Measurements from ENCODE around the gene MRPL24. TPM values are rescaled to one million over a fixed set of nuclear protein-coding genes. Genes with fewer than 3 reads are reported as not detected.
A peak's percentile ranks its signal among the peaks of the same experiment; 100 is the strongest.

Gene MRPL24
- total RNA-seq, 1 donor from 2014 or later = 25.1 TPM

DNA sequence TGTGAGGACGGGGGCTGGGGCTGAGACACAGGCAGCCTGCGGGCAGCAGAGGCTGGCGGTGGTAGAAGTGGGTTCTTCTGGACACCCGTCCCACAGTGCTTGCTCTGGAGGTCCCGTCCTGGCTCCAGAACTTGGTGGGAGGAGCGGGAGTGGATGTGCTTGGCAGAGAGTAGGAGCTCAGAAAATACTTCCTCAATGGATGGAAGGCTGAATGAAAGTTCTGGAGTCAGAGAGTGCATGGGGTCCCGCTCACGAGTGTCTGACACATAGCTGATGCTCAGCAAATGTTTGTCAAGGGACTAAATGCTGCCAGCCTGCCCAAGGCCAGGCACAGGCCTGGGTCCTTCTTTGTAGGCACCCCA, 50.2 kb downstream of the MRPL24 start:
- Mint-ChIP-seq H3K9me3 (ENCODE audit: unreplicated experiment) (peaks cover 5% of the 10 kb centered on the region), H3K4me3 (ENCODE audit: unreplicated experiment) (no peak overlapping the region), H3K27ac (ENCODE audit: unreplicated experiment) (no peak overlapping the region), H3K4me1 (ENCODE audit: low read depth, unreplicated experiment) (peaks cover 15% of the 10 kb centered on the region), H3K27me3 (ENCODE audit: unreplicated experiment) (peaks cover 32% of the 10 kb centered on the region), H3K36me3 (ENCODE audit: unreplicated experiment) (no peaks in the 10 kb centered on the region)
- TF ChIP-seq, protein P1, sequence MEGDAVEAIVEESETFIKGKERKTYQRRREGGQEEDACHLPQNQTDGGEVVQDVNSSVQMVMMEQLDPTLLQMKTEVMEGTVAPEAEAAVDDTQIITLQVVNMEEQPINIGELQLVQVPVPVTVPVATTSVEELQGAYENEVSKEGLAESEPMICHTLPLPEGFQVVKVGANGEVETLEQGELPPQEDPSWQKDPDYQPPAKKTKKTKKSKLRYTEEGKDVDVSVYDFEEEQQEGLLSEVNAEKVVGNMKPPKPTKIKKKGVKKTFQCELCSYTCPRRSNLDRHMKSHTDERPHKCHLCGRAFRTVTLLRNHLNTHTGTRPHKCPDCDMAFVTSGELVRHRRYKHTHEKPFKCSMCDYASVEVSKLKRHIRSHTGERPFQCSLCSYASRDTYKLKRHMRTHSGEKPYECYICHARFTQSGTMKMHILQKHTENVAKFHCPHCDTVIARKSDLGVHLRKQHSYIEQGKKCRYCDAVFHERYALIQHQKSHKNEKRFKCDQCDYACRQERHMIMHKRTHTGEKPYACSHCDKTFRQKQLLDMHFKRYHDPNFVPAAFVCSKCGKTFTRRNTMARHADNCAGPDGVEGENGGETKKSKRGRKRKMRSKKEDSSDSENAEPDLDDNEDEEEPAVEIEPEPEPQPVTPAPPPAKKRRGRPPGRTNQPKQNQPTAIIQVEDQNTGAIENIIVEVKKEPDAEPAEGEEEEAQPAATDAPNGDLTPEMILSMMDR (IDR thresholded peaks at IDR 0.05; ENCODE audit: partially characterized antibody, unreplicated experiment) = no peak
- DNase-seq = no peak

DNA sequence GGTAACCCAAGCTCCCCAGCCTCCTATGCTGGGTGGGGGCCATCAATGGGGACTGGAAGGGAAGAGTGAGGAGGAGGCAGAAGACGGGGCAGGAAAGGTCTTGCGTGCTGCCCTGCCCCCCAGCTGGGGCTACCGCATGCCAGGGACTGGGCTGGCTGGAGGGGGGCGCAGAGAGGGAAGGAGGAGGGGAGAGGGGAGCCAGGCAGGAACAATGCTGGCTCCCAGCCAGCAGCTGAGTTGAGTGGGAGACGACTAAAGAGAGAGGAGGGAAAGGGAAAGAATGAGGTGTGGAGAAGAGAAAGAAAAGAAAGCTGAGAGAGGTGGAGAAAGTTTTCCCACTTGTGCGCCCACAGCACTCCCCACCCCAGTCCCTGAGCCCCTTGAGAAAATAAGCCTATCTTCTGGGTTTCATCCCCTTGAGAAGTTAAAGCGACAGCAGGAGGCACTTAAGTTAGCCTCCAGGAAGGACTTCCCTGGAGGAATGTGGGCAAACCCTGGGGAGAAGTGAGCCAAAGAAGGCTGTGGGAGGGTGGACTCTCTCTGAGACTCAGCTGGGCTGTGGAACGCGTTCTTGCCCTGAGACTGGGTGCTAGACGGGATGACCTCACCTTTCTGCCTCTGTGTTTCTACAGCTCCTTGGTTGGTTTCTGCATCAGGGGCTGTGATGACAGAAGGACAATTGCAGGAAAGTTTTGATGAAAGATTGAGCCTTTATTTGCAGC, 50.8 kb downstream of the MRPL24 start:
- DNase-seq = no peak
- TF ChIP-seq, protein P1 (IDR thresholded peaks at IDR 0.05; ENCODE audit: partially characterized antibody, unreplicated experiment) = no peak
- Mint-ChIP-seq H3K4me3 (ENCODE audit: unreplicated experiment) (peak overlapping the region; percentile 68), H3K27me3 (ENCODE audit: unreplicated experiment) (peaks cover 32% of the 10 kb centered on the region), H3K27ac (ENCODE audit: unreplicated experiment) (peak overlapping the region; percentile 10), H3K9me3 (ENCODE audit: unreplicated experiment) (peaks cover 5% of the 10 kb centered on the region), H3K4me1 (ENCODE audit: low read depth, unreplicated experiment) (peaks cover 15% of the 10 kb centered on the region), H3K36me3 (ENCODE audit: unreplicated experiment) (no peaks in the 10 kb centered on the region)

DNA sequence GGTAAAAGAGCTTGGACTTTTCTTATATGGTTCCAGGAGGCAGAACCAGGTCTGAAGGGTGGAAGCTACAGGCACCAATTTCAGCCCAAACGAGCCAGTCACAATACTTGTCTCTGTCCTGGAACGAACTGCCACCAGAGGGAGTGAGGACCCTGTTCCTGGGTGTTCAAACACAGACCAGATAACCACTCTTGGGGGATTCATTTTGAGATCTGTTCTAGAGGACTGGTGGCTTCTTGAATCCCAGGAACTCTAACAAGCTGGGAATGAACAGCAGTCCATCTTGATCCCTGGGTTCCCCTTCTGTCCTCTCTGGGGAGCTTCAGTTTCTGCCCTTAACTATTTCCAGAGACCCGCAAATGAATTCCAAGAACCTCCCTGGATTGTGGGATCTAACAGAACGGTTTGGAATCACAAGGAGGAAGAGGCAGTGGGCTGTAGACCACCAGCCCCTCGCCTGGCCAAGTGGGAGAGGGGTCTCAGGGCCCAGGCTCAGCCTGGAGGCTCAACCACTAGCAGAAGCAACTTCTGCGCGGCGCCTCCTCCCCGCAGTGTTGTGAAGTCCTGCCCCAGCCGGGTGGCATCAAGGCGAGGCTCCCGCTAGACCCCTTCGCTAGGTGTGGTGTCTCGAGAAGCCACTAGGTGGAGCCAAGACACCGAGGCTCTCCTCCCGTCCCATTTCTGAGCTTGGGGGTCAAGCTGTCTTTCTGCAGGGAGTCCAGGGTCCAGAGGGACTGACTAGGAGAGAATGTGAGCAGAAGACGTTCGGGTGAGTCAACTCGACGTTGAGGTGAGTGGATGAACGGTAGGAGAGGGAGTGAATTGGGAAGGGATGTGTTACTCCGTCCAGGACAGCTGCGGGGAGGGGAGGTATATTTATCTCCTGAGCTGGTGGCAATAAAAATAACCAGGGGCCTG, 51.6 kb downstream of the MRPL24 start:
- Mint-ChIP-seq H3K27ac (ENCODE audit: unreplicated experiment) (peak overlapping the region; percentile 10), H3K36me3 (ENCODE audit: unreplicated experiment) (no peaks in the 10 kb centered on the region), H3K4me3 (ENCODE audit: unreplicated experiment) (peak overlapping the region; percentile 68), H3K27me3 (ENCODE audit: unreplicated experiment) (peaks cover 29% of the 10 kb centered on the region), H3K9me3 (ENCODE audit: unreplicated experiment) (peaks cover 5% of the 10 kb centered on the region), H3K4me1 (ENCODE audit: low read depth, unreplicated experiment) (peaks cover 15% of the 10 kb centered on the region)
- TF ChIP-seq, protein P1 (IDR thresholded peaks at IDR 0.05; ENCODE audit: partially characterized antibody, unreplicated experiment) = peak; percentile 90
- peak; percentile 86 for DNase-seq

Other genes with a start within 250 kb of the MRPL24 start
- gene MEF2D, start 240.3 kb downstream of the MRPL24 start, total RNA-seq (ENCODE audit: unreplicated experiment) = 50.0 TPM
- 6.1 TPM for gene IQGAP3, start 168.5 kb downstream of the MRPL24 start, total RNA-seq (ENCODE audit: unreplicated experiment)
- not detected for gene TTC24, start 161.4 kb downstream of the MRPL24 start, total RNA-seq (ENCODE audit: unreplicated experiment)
- gene NAXE, start 149.3 kb downstream of the MRPL24 start, total RNA-seq (ENCODE audit: unreplicated experiment) = 44.5 TPM
- 13.2 TPM for gene GPATCH4, start 139.6 kb downstream of the MRPL24 start, total RNA-seq (ENCODE audit: unreplicated experiment)
- 0.71 TPM for gene HAPLN2, start 121.7 kb downstream of the MRPL24 start, total RNA-seq (ENCODE audit: unreplicated experiment)
- gene BCAN, start 99.0 kb downstream of the MRPL24 start, total RNA-seq (ENCODE audit: unreplicated experiment) = 10.3 TPM
- gene NES, start 63.7 kb downstream of the MRPL24 start, total RNA-seq (ENCODE audit: unreplicated experiment) = 375 TPM
- gene CRABP2, start 35.5 kb downstream of the MRPL24 start, total RNA-seq (ENCODE audit: unreplicated experiment) = 2.4 TPM
- 27.1 TPM for gene METTL25B, start 12.6 kb downstream of the MRPL24 start, total RNA-seq (ENCODE audit: unreplicated experiment)
- gene ISG20L2, start 12.3 kb downstream of the MRPL24 start, total RNA-seq (ENCODE audit: unreplicated experiment) = 32.6 TPM
- gene HDGF, start 10.6 kb upstream of the MRPL24 start, total RNA-seq (ENCODE audit: unreplicated experiment) = 147 TPM
- gene PRCC, start 26.4 kb upstream of the MRPL24 start, total RNA-seq (ENCODE audit: unreplicated experiment) = 88.8 TPM
- gene SH2D2A, start 75.8 kb upstream of the MRPL24 start, total RNA-seq (ENCODE audit: unreplicated experiment) = 0.86 TPM
- 6.9 TPM for gene INSRR, start 118.0 kb upstream of the MRPL24 start, total RNA-seq (ENCODE audit: unreplicated experiment)
- gene NTRK1, start 119.8 kb upstream of the MRPL24 start, total RNA-seq (ENCODE audit: unreplicated experiment) = 296 TPM
- 1.2 TPM for gene PEAR1, start 152.6 kb upstream of the MRPL24 start, total RNA-seq (ENCODE audit: unreplicated experiment)
- gene LRRC71, start 179.5 kb upstream of the MRPL24 start, total RNA-seq (ENCODE audit: unreplicated experiment) = not detected

Data from glutamatergic neuron (in vitro differentiated cells).